ENCODE data around the gene CR1. TPM values are rescaled to one million over a fixed set of nuclear protein-coding genes. Genes with fewer than 3 reads are reported as not detected.

CR1 gene
- not detected for total RNA-seq (2021; fragmentation: NEBNext Ultra II Directional; extraction: Animal tissue kit (Norgen Biotek cat#: 25700))
- long read RNA-seq, result 0 reads

DNA sequence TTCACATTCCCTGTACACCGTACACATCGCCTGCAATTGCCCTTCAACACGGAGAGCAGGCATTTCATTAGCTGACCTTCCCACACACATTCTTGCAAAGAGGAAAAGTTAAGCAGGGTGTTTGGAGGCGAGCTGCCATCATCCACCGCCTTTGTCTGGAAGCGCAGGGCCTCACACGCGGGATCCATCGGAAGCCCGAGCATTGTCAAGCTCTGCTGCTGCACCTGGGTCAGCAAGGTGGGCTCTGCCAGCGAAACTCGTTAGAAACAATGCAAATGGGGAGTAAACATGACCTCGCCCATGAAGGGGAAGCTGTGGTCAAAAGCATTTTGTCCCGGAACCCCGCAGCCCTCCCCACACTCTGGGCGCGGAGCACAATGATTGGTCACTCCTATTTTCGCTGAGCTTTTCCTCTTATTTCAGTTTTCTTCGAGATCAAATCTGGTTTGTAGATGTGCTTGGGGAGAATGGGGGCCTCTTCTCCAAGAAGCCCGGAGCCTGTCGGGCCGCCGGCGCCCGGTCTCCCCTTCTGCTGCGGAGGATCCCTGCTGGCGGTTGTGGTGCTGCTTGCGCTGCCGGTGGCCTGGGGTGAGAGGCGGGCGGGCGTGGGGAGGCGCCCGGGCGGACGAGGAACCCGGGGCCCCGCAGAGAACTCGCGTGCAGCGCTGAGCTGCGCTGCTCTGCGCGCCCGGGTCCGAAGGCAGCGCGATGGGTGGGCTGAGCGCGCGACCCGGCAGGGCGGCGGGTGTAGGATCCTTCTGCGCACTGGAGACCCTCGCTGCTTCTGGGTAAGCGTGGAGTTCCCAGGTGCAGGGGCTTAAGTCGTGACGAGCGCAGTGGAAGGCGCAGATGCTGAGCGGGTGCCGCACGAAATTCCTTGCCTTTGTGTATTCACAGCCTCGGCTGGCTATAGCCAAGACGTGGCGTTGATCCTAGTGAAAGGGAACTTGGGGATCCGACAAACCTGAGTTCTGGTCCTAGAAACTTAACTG is at the start of gene CR1:
CR1 (plus strand) TSS at position 357 of the 992 bp plus-strand sequence; CDS start at position 468, 111 bp downstream.
- DNase-seq, result no peak
- Mint-ChIP-seq H3K27ac (no peak within 1 kb of the TSS), H3K36me3 (ENCODE audit: low read depth) (no peaks in the 10 kb centered on the region), H3K4me1 (ENCODE audit: low read depth) (no peaks in the 10 kb centered on the region), H3K27me3 (ENCODE audit: insufficient read depth) (peaks cover 14% of the 10 kb centered on the region), H3K9me3 (no peaks in the 10 kb centered on the region), H3K4me3 (no peak within 1 kb of the TSS)
- TF ChIP-seq, protein P1, sequence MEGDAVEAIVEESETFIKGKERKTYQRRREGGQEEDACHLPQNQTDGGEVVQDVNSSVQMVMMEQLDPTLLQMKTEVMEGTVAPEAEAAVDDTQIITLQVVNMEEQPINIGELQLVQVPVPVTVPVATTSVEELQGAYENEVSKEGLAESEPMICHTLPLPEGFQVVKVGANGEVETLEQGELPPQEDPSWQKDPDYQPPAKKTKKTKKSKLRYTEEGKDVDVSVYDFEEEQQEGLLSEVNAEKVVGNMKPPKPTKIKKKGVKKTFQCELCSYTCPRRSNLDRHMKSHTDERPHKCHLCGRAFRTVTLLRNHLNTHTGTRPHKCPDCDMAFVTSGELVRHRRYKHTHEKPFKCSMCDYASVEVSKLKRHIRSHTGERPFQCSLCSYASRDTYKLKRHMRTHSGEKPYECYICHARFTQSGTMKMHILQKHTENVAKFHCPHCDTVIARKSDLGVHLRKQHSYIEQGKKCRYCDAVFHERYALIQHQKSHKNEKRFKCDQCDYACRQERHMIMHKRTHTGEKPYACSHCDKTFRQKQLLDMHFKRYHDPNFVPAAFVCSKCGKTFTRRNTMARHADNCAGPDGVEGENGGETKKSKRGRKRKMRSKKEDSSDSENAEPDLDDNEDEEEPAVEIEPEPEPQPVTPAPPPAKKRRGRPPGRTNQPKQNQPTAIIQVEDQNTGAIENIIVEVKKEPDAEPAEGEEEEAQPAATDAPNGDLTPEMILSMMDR (IDR thresholded peaks at IDR 0.05), result no peak

DNA sequence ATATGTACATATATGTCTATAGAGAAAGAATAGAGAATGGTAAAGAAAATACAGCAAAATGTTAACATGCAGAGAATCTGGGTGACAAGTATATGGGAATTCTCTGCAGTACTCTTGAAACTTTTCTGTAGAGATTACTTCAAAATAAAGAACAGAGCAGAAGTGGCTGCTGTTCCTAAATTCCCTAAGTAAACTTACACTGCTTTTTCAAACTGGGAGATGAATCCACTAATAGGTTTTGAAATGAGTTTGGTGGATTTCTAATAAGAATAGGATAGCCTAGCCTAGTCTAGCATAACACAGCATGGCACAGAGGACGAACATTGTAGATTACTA is 42.3 kb upstream of the CR1 start:
- H3K4me3 Mint-ChIP-seq, result no peak overlapping the region
- TF ChIP-seq, protein P1 (IDR thresholded peaks at IDR 0.05), result no peak

DNA sequence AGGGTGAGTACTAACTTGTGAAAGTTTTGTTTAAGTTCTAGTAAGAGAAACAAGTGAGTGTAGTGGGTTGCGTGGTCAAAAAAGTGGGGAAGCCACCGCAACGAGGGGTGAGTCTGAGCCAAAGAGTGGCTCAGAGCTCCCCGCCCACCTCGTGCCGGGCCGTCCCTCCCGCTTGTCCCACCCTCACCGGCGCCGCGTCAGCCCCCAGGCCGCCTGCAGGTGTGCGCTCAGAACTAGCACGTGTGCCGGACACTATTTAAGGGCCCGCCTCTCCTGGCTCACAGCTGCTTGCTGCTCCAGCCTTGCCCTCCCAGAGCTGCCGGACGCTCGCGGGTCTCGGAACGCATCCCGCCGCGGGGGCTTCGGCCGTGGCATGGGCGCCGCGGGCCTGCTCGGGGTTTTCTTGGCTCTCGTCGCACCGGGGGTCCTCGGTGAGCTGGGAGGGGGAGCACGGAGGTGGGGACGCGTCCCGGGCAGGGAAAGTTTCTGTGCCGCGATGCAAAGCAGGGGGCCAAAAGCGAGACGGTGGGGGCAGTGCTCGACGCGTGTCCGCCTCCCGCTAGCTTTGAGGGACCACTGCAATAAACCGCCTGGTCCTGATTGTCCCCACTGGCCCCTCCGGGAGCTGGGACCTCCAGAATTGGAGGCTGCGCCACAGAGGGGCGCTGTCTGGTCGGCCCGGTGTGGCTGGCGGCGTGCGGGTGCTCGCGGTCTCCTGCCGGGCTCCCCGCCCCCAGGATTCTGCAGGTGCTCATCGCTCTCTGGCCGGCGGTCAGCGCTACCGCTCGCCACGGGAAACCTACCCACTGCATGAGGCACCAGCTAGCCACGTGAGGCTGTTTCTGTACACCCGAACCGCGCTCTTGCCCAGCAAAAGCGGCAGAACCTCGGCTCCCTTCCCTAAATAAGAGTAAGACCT is 41.7 kb upstream of the CR1 start, which contains the start of gene CR2:
CR2 (plus strand) TSS at position 283 of the 919 bp plus-strand sequence; CDS start at position 374, 91 bp downstream.
- TF ChIP-seq, protein P1 (IDR thresholded peaks at IDR 0.05), result no peak
- Mint-ChIP-seq H3K4me3 (no peak within 1 kb of the TSS), H3K27me3 (ENCODE audit: insufficient read depth) (peaks cover 16% of the 10 kb centered on the region), H3K27ac (no peak within 1 kb of the TSS), H3K36me3 (ENCODE audit: low read depth) (no peaks in the 10 kb centered on the region), H3K9me3 (no peaks in the 10 kb centered on the region), H3K4me1 (ENCODE audit: low read depth) (no peaks in the 10 kb centered on the region)
- DNase-seq, result no peak

More for the DNA sequence above, 42.3 kb upstream of the CR1 start:
- Mint-ChIP-seq H3K27me3 (ENCODE audit: insufficient read depth) (peaks cover 19% of the 10 kb centered on the region), H3K4me1 (ENCODE audit: low read depth) (no peaks in the 10 kb centered on the region), H3K27ac (no peak overlapping the region), H3K9me3 (no peaks in the 10 kb centered on the region), H3K36me3 (ENCODE audit: low read depth) (no peaks in the 10 kb centered on the region)
- DNase-seq, result no peak

DNA sequence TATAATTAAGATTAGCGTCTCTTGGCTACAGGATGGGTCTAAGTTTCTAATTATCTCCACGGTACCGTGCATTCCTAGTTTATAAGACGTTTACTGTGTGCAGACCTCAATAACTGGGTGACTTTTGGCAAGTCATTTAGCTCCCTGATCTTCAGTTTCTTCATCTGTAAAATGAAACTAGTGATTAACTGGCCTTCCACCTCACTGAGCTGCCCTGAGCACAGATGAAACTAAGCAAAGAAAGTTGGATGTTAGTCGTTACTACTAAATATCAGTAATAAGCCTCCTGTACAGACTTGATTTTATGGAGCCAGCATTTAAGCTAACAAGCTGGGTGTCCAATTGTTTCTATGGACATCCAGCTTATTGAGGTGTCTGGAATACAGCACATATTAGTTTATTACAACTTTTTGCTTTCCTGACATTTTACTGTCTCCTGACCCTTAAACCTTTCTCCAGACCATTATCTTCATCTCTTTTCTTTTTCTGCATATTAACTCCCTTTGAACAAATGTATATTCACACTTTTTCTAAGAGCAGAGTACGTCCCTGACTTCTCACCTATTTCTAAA is 40.7 kb upstream of the CR1 start:
- TF ChIP-seq, protein P1 (IDR thresholded peaks at IDR 0.05), result no peak
- Mint-ChIP-seq H3K4me3 (no peak overlapping the region), H3K9me3 (no peaks in the 10 kb centered on the region), H3K27me3 (ENCODE audit: insufficient read depth) (peaks cover 17% of the 10 kb centered on the region), H3K27ac (no peak overlapping the region), H3K4me1 (ENCODE audit: low read depth) (no peaks in the 10 kb centered on the region), H3K36me3 (ENCODE audit: low read depth) (no peaks in the 10 kb centered on the region)
- DNase-seq, result no peak

DNA sequence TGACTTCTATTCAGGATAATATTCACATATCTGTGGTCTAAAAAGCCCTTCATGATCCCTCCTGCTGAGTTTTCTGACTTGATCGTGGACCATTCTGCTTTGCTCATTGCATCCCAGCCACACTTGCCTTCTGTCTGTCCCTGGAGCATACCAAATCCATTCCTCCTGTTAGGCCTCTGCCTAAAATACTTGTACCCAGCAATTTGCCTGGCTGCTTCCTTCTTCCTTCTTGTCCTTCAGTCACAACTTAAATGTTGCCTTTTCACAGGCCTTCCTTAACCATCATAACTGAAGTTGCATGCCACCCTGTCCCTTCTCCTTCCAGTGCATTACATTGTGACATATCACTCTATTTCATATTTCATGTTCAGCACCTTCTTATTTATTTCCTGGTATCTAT is 37.5 kb upstream of the CR1 start:
- no peak for DNase-seq
- H3K4me3 Mint-ChIP-seq, result no peak overlapping the region
- TF ChIP-seq, protein P1 (IDR thresholded peaks at IDR 0.05), result no peak
- H3K4me1 Mint-ChIP-seq (ENCODE audit: low read depth), result no peaks in the 10 kb centered on the region
- H3K36me3 Mint-ChIP-seq (ENCODE audit: low read depth), result no peaks in the 10 kb centered on the region
- H3K27me3 Mint-ChIP-seq (ENCODE audit: insufficient read depth), result peaks cover 7% of the 10 kb centered on the region; the same call in 1 of the 2 replicates
- no peaks in the 10 kb centered on the region for H3K9me3 Mint-ChIP-seq
- no peak overlapping the region for H3K27ac Mint-ChIP-seq
